Gastrocnemius medialis (tissue), 4 donors: Measurements from ENCODE around the gene SIL1. TPM values are rescaled to one million over a fixed set of nuclear protein-coding genes. Genes with fewer than 3 reads are reported as not detected.

Experiments used
- ATAC-seq, 2 donors: fragments of 150-250 bp; one replicate each; pipeline ENCODE4 v1.9.1; 2016
- DNase-seq, 2 donors: peaks; one replicate each; pipeline ENCODE4 v3.0.0-alpha.2; 2019
- H3K27ac ChIP-seq, 4 donors: fragments of 200-600 bp; sonication (generic); 1 replicate in 1 of 4; 2 replicates in 3 of 4; pipeline ENCODE4 v1.5.1; 2016 to 2018; ENCODE audit warnings: mild to moderate bottlenecking in 2 of 4, moderate library complexity in 1 of 4
- H3K27me3 ChIP-seq, 3 donors: fragments of 200-600 bp; sonication (generic) in 2 of 3; 1 replicate in 1 of 3; 2 replicates in 2 of 3; pipeline versions ENCODE4 v1.5.1 to v1.6.0; 2016 to 2019; ENCODE audit warnings: mild to moderate bottlenecking in 1 of 3, moderate library complexity in 1 of 3
- H3K36me3 ChIP-seq, 2 donors: fragments of 200-600 bp; sonication (generic) in 1 of 2; one replicate each; pipeline ENCODE4 v1.5.1; 2017 to 2018
- H3K4me1 ChIP-seq, 2 donors: fragments of 200-600 bp; sonication (generic) in 1 of 2; one replicate each; pipeline ENCODE4 v1.5.1; 2016 to 2017; ENCODE audit warnings: mild to moderate bottlenecking in 2 of 2
- H3K4me3 ChIP-seq, 4 donors: fragments of 200-600 bp; sonication (generic) in 3 of 4; 1 replicate in 1 of 4; 2 replicates in 3 of 4; pipeline ENCODE4 v1.5.1; 2016 to 2019; ENCODE audit warnings: mild to moderate bottlenecking in 2 of 4
- H3K9me3 ChIP-seq, 3 donors: fragments of 200-600 bp; sonication (generic) in 2 of 3; 1 replicate in 1 of 3; 2 replicates in 2 of 3; pipeline ENCODE4 v1.5.1; 2016 to 2019
- CTCF ChIP-seq, 5 experiments: fragments of 450-650 bp in 3 of 5; fragments of 200-600 bp in 2 of 5; sonication (generic) in 2 of 5; IDR thresholded peaks in 4 of 5; conservative IDR thresholded peaks in 1 of 5; 1 replicate in 4 of 5; 2 replicates in 1 of 5; pipeline ENCODE4 v1.5.1; 2016 to 2019; ENCODE audit warnings: antibody characterized with exemption in 5 of 5, mild to moderate bottlenecking in 3 of 5, moderate library complexity in 3 of 5
- POLR2A ChIP-seq, 2 donors: fragments of 450-650 bp; IDR thresholded peaks; one replicate each; pipeline ENCODE4 v1.6.1; 2017; ENCODE audit warnings: antibody characterized with exemption in 2 of 2, mild to moderate bottlenecking in 2 of 2, moderate library complexity in 2 of 2
- in situ Hi-C, 4 donors: fragments of 200-750 bp; cut with MboI; loops; one replicate each; pipeline versions ENCODE4 v1.15.0 to v1.8.0; 2017; ENCODE audit warnings: low sequenced_read_pairs in 4 of 4
- intact Hi-C: fragments of 100-400 bp; cut with DNase I; formaldehyde crosslinking; loops from one replicate; pipeline ENCODE4 v1.15.1; 2023; ENCODE audit warnings: low total_unique reads
- total RNA-seq, 4 donors: library from RNA; depleted of rRNA; stranded (reverse); fragments of >200 nt; gene quantifications; one replicate each; pipeline versions ENCODE4 v1.1.0 to v1.2.3, GENCODE V29; 2016

SIL1 gene
- total RNA-seq, 4 donors from 2014 or later: 36.6 to 52.6 (median 48.2) TPM

GRCh38 chr5:139124774-139125520 is 73.2 kb downstream of the SIL1 start:
- intact Hi-C loops (no loop called here), in situ Hi-C loops (no loop called here)
- ATAC-seq: peak; percentile 48 to 53
- H3K36me3 ChIP-seq: peaks cover 0 to 8% of the 10 kb centered on the region in 2 donors
- no peaks in the 10 kb centered on the region for H3K9me3 ChIP-seq
- H3K27ac ChIP-seq: peak overlapping the region in 2 of 4 donors; percentile 60 to 61
- no peak for DNase-seq
- peaks cover 27 to 45% of the 10 kb centered on the region in 2 donors for H3K4me1 ChIP-seq
- no peak overlapping the region for H3K4me3 ChIP-seq
- no peak for TF ChIP-seq POLR2A (IDR thresholded peaks at IDR 0.05)
- TF ChIP-seq CTCF (IDR thresholded peaks at IDR 0.05 in 4 of 5, conservative IDR thresholded peaks at IDR 0.05 in 1 of 5): no peak
- H3K27me3 ChIP-seq: no peaks in the 10 kb centered on the region

DNA sequence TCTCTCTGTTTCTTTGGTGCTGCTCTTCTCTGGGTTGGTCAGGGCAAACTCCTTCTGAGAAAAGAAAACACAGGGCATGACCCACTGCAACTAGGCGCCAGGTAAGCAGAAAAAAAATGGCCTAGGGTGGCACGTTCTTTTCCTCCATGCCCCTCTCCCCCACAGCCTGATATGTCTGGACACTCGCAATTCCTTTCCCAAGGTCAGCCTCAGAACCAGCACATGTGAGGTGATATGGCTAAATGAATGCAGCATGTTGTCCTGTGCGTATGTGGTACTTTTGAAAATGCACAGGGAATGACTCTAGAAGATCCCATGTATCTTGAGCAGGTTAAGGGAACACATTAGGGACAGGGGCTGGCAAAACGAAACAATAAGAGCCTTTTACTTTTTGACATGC is 77.0 kb downstream of the SIL1 start:
- H3K36me3 ChIP-seq: peaks cover 0 to 21% of the 10 kb centered on the region in 2 donors
- peak overlapping the region in 1 of 4 donors; percentile 65 for H3K27ac ChIP-seq
- no peaks in the 10 kb centered on the region for H3K27me3 ChIP-seq
- no peak overlapping the region for H3K4me3 ChIP-seq
- no peak for DNase-seq
- intact Hi-C loops: no loop called here
- TF ChIP-seq POLR2A (IDR thresholded peaks at IDR 0.05) (no peak), CTCF (IDR thresholded peaks at IDR 0.05 in 4 of 5, conservative IDR thresholded peaks at IDR 0.05 in 1 of 5) (no peak)
- in situ Hi-C loops: no loop called here
- H3K4me1 ChIP-seq: peaks cover 12 to 45% of the 10 kb centered on the region in 2 donors
- no peak for ATAC-seq
- no peaks in the 10 kb centered on the region for H3K9me3 ChIP-seq

DNA sequence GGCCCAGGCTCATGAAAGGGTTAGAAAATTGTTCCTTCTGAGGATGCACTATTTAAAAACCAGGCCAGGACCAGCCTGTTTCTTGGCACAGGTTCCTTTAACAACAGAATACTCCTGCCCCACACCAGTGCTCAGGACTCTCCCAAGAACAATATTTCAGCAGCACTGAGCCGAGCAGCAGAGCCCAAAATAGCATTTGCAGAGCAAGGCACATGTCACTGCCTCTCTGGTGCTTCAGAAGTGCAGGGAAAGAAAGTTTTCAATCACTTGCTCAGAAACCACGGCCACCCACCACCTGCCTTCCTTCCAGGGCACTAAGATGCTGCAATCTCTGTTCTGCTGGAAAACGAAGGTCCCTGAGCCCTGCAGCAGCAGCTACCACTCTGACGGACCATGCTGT is 77.6 kb downstream of the SIL1 start:
- TF ChIP-seq POLR2A (IDR thresholded peaks at IDR 0.05): no peak
- TF ChIP-seq CTCF (IDR thresholded peaks at IDR 0.05 in 4 of 5, conservative IDR thresholded peaks at IDR 0.05 in 1 of 5): no peak
- no peak overlapping the region for H3K4me3 ChIP-seq
- peaks cover 12 to 50% of the 10 kb centered on the region in 2 donors for H3K4me1 ChIP-seq
- in situ Hi-C loops: no loop called here
- DNase-seq: no peak
- ATAC-seq: peak in 1 of 2 donors; percentile 51
- H3K27ac ChIP-seq: peak overlapping the region in 1 of 4 donors; percentile 65
- no peaks in the 10 kb centered on the region for H3K9me3 ChIP-seq
- intact Hi-C loops: no loop called here
- no peaks in the 10 kb centered on the region for H3K27me3 ChIP-seq
- H3K36me3 ChIP-seq: peaks cover 0 to 21% of the 10 kb centered on the region in 2 donors

DNA sequence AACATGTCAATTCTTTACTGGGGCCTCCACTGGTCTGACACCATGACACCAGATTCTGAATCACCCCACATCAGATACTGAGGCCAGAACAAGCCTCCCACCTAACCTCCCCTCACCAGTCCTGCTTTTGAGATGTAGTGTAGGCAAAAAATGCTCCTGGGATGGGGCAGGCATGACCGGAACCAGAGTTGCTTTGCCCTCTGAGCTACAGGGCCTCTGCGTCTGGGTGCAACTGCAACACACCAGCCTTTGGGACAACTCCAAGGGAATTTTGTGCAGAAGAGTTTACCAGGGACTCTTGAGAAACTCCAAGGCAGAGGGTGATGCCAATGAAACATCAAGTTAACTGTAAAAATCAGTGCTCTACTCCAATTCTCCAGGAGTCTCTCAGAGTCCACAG is 79.4 kb downstream of the SIL1 start:
- Histone ChIP-seq H3K36me3 (peaks cover 0 to 21% of the 10 kb centered on the region in 2 donors), H3K4me3 (no peak overlapping the region), H3K27ac (no peak overlapping the region), H3K9me3 (no peaks in the 10 kb centered on the region), H3K27me3 (no peaks in the 10 kb centered on the region), H3K4me1 (peaks cover 8 to 36% of the 10 kb centered on the region in 2 donors)
- in situ Hi-C loops (no loop called here), intact Hi-C loops (no loop called here)
- no peak for TF ChIP-seq CTCF (IDR thresholded peaks at IDR 0.05 in 4 of 5, conservative IDR thresholded peaks at IDR 0.05 in 1 of 5)
- no peak for TF ChIP-seq POLR2A (IDR thresholded peaks at IDR 0.05)
- DNase-seq: no peak
- no peak for ATAC-seq
